Neural progenitor cell (in vitro differentiated cells): Measurements from ENCODE around the gene HNMT.
"Not testable (repeated sequence)": the region's sequence is repeated elsewhere in the genome, so short reads cannot be mapped to it uniquely, and the experiment has no call there.

Experiments used
- CTCF ChIP-seq: fragments of 200-600 bp; sonication (generic); IDR thresholded peaks from 2 replicates; pipeline ENCODE4 v1.5.1; 2017; ENCODE audit warnings: antibody characterized with exemption, mild to moderate bottlenecking
- EZH2 ChIP-seq: fragments of 200-600 bp; sonication (generic); IDR thresholded peaks from 2 replicates; pipeline ENCODE4 v1.6.1; 2017; ENCODE audit warnings: antibody characterized with exemption, mild to moderate bottlenecking, moderate library complexity
- EZH2phosphoT487 ChIP-seq: fragments of 200-600 bp; sonication (generic); IDR thresholded peaks from 2 replicates; pipeline ENCODE4 v1.6.1; 2017; ENCODE audit warnings: antibody characterized with exemption

- not testable (repeated sequence) for TF ChIP-seq CTCF, EZH2phosphoT487, EZH2
Observed at GRCh38 chr2:137996158-137996557, 31.9 kb downstream of the HNMT start.
